RWPE2 (cell line): ENCODE results near the gene A1CF.

Experiments
- ATAC-seq: fragments of 200-7000 bp; cut with Tn5 transposase; 3 replicates; pipeline ENCODE4 v1.9.1; 2021; ENCODE audit warnings: low read depth
- DNase-seq: peaks from one replicate; pipeline ENCODE4 v3.0.0-alpha.2; 2020; ENCODE audit warnings: low spot score
- H3K27ac ChIP-seq: fragments of 450-650 bp; 2 replicates; pipeline ENCODE4 v1.5.1; 2017; ENCODE audit warnings: mild to moderate bottlenecking; ENCODE audit not compliant: poor library complexity, severe bottlenecking
- H3K27me3 ChIP-seq: fragments of 250-450 bp; sonication (Bioruptor Pico); 2 replicates; pipeline ENCODE4 v1.5.1; 2021; ENCODE audit warnings: mild to moderate bottlenecking, moderate library complexity; ENCODE audit not compliant: insufficient read depth, poor library complexity, severe bottlenecking
- H3K36me3 ChIP-seq: fragments of 250-450 bp; sonication (Bioruptor Pico); 2 replicates; pipeline ENCODE4 v1.5.1; 2020; ENCODE audit warnings: low read depth, mild to moderate bottlenecking, moderate library complexity
- H3K4me1 ChIP-seq: fragments of 250-450 bp; sonication (Bioruptor Pico); 2 replicates; pipeline ENCODE4 v1.5.1; 2021; ENCODE audit warnings: mild to moderate bottlenecking, moderate library complexity; ENCODE audit not compliant: insufficient read depth, poor library complexity, severe bottlenecking
- H3K4me3 ChIP-seq: fragments of 250-450 bp; sonication (Bioruptor Pico); 2 replicates; pipeline ENCODE4 v1.5.1; 2021; ENCODE audit warnings: mild to moderate bottlenecking, moderate library complexity; ENCODE audit not compliant: severe bottlenecking
- H3K9me3 ChIP-seq: fragments of 250-450 bp; sonication (Bioruptor Pico); 2 replicates; pipeline ENCODE4 v1.5.1; 2021; ENCODE audit warnings: mild to moderate bottlenecking, moderate library complexity; ENCODE audit not compliant: severe bottlenecking
- TF ChIP-seq, protein P1 (sequence below): fragments of 450-650 bp; IDR thresholded peaks from one replicate; pipeline ENCODE4 v1.5.1; 2017; ENCODE audit warnings: mild to moderate bottlenecking, moderate library complexity; ENCODE audit not compliant: poor library complexity, severe bottlenecking

A1CF gene

GRCh38 chr10:50824782-50825181 is 60.6 kb downstream of the A1CF start:
- TF ChIP-seq, protein P1, sequence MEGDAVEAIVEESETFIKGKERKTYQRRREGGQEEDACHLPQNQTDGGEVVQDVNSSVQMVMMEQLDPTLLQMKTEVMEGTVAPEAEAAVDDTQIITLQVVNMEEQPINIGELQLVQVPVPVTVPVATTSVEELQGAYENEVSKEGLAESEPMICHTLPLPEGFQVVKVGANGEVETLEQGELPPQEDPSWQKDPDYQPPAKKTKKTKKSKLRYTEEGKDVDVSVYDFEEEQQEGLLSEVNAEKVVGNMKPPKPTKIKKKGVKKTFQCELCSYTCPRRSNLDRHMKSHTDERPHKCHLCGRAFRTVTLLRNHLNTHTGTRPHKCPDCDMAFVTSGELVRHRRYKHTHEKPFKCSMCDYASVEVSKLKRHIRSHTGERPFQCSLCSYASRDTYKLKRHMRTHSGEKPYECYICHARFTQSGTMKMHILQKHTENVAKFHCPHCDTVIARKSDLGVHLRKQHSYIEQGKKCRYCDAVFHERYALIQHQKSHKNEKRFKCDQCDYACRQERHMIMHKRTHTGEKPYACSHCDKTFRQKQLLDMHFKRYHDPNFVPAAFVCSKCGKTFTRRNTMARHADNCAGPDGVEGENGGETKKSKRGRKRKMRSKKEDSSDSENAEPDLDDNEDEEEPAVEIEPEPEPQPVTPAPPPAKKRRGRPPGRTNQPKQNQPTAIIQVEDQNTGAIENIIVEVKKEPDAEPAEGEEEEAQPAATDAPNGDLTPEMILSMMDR: no peak
- Histone ChIP-seq H3K4me1 (no peaks in the 10 kb centered on the region), H3K27ac (no peak overlapping the region), H3K36me3 (no peaks in the 10 kb centered on the region), H3K9me3 (no peaks in the 10 kb centered on the region), H3K4me3 (no peak overlapping the region), H3K27me3 (no peaks in the 10 kb centered on the region)
- DNase-seq (no peak), ATAC-seq (no peak)

- H3K4me1 ChIP-seq: no peaks in the 10 kb centered on the region
- H3K36me3 ChIP-seq: no peaks in the 10 kb centered on the region
- H3K4me3 ChIP-seq: no peak overlapping the region
- H3K27me3 ChIP-seq: no peaks in the 10 kb centered on the region
- no peak for ATAC-seq
- DNase-seq: no peak
- H3K9me3 ChIP-seq: no peaks in the 10 kb centered on the region
- H3K27ac ChIP-seq: no peak overlapping the region
- TF ChIP-seq, protein P1: no peak
Measured at GRCh38 chr10:50823789-50824188, 61.6 kb downstream of the A1CF start.

GRCh38 chr10:50809596-50809995 is 75.8 kb downstream of the A1CF start:
- H3K4me1 ChIP-seq: no peaks in the 10 kb centered on the region
- H3K9me3 ChIP-seq: no peaks in the 10 kb centered on the region
- TF ChIP-seq, protein P1: no peak
- no peak overlapping the region for H3K27ac ChIP-seq
- no peak for ATAC-seq
- no peaks in the 10 kb centered on the region for H3K36me3 ChIP-seq
- no peaks in the 10 kb centered on the region for H3K27me3 ChIP-seq
- no peak for DNase-seq
- no peak overlapping the region for H3K4me3 ChIP-seq

GRCh38 chr10:50807851-50808776 is 77.3 kb downstream of the A1CF start:
- no peaks in the 10 kb centered on the region for H3K36me3 ChIP-seq
- no peak for ATAC-seq
- H3K4me1 ChIP-seq: no peaks in the 10 kb centered on the region
- H3K9me3 ChIP-seq: no peaks in the 10 kb centered on the region
- no peak for DNase-seq
- H3K27me3 ChIP-seq: no peaks in the 10 kb centered on the region
- no peak overlapping the region for H3K4me3 ChIP-seq
- H3K27ac ChIP-seq: no peak overlapping the region
- TF ChIP-seq, protein P1: no peak
